Astrocyte (in vitro differentiated cells and primary cell): ENCODE measurements around the gene RBBP6. TPM values are rescaled to one million over a fixed set of nuclear protein-coding genes. Genes with fewer than 3 reads are reported as not detected.

ENCODE experiments used
- DNase-seq: peaks from one replicate; pipeline ENCODE4 v3.0.0-alpha.2; 2010; ENCODE audit warnings: low read depth
- FAIRE-seq: peaks from 2 replicates; lab custom pipeline; 2011; peaks lifted over from hg19 to GRCh38; lab: Jason Lieb, UNC
- H2AFZ ChIP-seq: 2 replicates; pipeline ENCODE4 v1.6.0; 2012; ENCODE audit warnings: low read depth, low read length, inconsistent platforms
- H3K27ac ChIP-seq: 2 replicates; pipeline ENCODE4 v1.5.1; 2011; ENCODE audit warnings: low read depth, low read length, inconsistent platforms
- H3K27me3 ChIP-seq: 2 replicates; pipeline ENCODE4 v1.6.0; 2011; ENCODE audit warnings: low read length, inconsistent platforms; ENCODE audit not compliant: insufficient read depth
- H3K36me3 ChIP-seq: 2 replicates; pipeline ENCODE4 v1.5.1; 2011; ENCODE audit warnings: low read length, inconsistent platforms; ENCODE audit not compliant: insufficient read depth
- H3K4me1 ChIP-seq: 2 replicates; pipeline ENCODE4 v1.5.1; 2011; ENCODE audit warnings: low read length, inconsistent platforms; ENCODE audit not compliant: insufficient read depth
- H3K4me2 ChIP-seq: 2 replicates; pipeline ENCODE4 v1.6.0; 2012; ENCODE audit warnings: low read length, inconsistent platforms
- H3K4me3 ChIP-seq: 2 replicates; pipeline ENCODE4 v1.5.1; 2011; ENCODE audit warnings: low read depth, mild to moderate bottlenecking, low read length, inconsistent platforms; ENCODE audit not compliant: insufficient read depth
- H3K79me2 ChIP-seq: 2 replicates; pipeline ENCODE4 v1.6.0; 2012; ENCODE audit warnings: mild to moderate bottlenecking, low read length, inconsistent platforms; ENCODE audit not compliant: insufficient read depth
- H3K9ac ChIP-seq: 2 replicates; pipeline ENCODE4 v1.6.0; 2012; ENCODE audit warnings: mild to moderate bottlenecking, low read length, inconsistent platforms
- H3K9me3 ChIP-seq: 2 replicates; pipeline ENCODE4 v1.5.1; 2012; ENCODE audit warnings: low read depth, mild to moderate bottlenecking, low read length, inconsistent platforms; ENCODE audit not compliant: insufficient read depth
- H4K20me1 ChIP-seq: 2 replicates; pipeline ENCODE4 v1.6.0; 2012; ENCODE audit warnings: low read length, inconsistent platforms; ENCODE audit not compliant: insufficient read depth
- H3K27ac Mint-ChIP-seq: one replicate; pipeline ENCODE4 v1.8.0; 2021; ENCODE audit warnings: mild to moderate bottlenecking, mixed read lengths; ENCODE audit not compliant: unreplicated experiment
- H3K27me3 Mint-ChIP-seq: one replicate; pipeline ENCODE4 v1.8.0; 2021; ENCODE audit warnings: low read depth, mixed read lengths; ENCODE audit not compliant: unreplicated experiment
- H3K36me3 Mint-ChIP-seq: one replicate; pipeline ENCODE4 v1.8.0; 2021; ENCODE audit warnings: low read depth, mixed read lengths; ENCODE audit not compliant: unreplicated experiment
- H3K4me1 Mint-ChIP-seq: one replicate; pipeline ENCODE4 v1.8.0; 2021; ENCODE audit warnings: low read depth, mixed read lengths; ENCODE audit not compliant: unreplicated experiment
- H3K4me3 Mint-ChIP-seq: one replicate; pipeline ENCODE4 v1.8.0; 2021; ENCODE audit warnings: mild to moderate bottlenecking, moderate library complexity, mixed read lengths; ENCODE audit not compliant: unreplicated experiment
- H3K9me3 Mint-ChIP-seq: one replicate; pipeline ENCODE4 v1.8.0; 2021; ENCODE audit warnings: mild to moderate bottlenecking, mixed read lengths; ENCODE audit not compliant: unreplicated experiment
- CTCF ChIP-seq: IDR thresholded peaks from 2 replicates; pipeline ENCODE4 v1.5.1; 2011; ENCODE audit warnings: low read depth, mild to moderate bottlenecking, inconsistent platforms, low read length, moderate library complexity; ENCODE audit not compliant: insufficient read depth
- EZH2 ChIP-seq: IDR thresholded peaks from 2 replicates; pipeline ENCODE4 v1.6.1; 2012; ENCODE audit warnings: mild to moderate bottlenecking, low read length, inconsistent platforms; ENCODE audit not compliant: insufficient read depth
- total RNA-seq: library from RNA; stranded (reverse); gene quantifications from 2 replicates; pipeline ENCODE4 v1.2.1, GENCODE V29; 2021

The RBBP6 gene
- total RNA-seq, 1 donor from 2014 or later: 44.8 TPM

DNA sequence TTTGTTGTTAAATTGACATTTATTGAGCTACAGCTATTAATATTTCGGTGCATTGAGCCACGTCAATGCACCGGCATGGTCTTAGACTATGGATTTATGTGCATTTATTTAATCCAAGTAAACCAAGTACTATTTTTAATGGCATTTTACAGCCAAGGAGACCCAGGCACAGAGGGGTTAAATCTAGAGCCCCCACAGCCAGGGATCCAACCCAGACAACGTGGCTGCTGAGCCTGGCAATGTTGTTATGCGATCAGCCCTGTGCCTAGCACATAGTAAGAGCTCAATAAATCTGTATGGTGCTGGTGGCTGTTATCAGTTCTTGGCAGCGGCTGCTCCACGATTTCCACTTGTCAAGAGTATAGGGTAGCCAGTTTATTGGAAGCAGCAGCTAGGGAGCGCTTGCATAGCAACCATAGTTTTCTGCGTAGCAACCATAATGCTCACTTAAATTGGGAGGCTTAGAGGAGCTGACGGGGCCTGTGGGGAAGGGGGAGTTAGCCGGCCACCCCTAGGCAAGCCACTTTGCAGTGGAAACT lies 541 bp upstream of the RBBP6 start:
- H3K27ac ChIP-seq: peak overlapping the region; percentile 98
- H2AFZ ChIP-seq: peak overlapping the region; percentile 98
- no peak for FAIRE-seq
- peaks cover 21% of the 10 kb centered on the region for H3K4me1 ChIP-seq
- H3K36me3 ChIP-seq: no peaks in the 10 kb centered on the region
- Mint-ChIP-seq H3K9me3 (no peaks in the 10 kb centered on the region), H3K4me1 (peaks cover 4% of the 10 kb centered on the region), H3K27ac (peak overlapping the region; percentile 80), H3K4me3 (peak overlapping the region; percentile 99), H3K36me3 (peaks cover 2% of the 10 kb centered on the region), H3K27me3 (no peaks in the 10 kb centered on the region)
- H3K9ac ChIP-seq: peak overlapping the region; percentile 95
- peak overlapping the region; percentile 75 for H3K4me3 ChIP-seq
- H3K79me2 ChIP-seq: peaks cover 45% of the 10 kb centered on the region
- H3K27me3 ChIP-seq: no peaks in the 10 kb centered on the region
- H3K4me2 ChIP-seq: peak overlapping the region; percentile 84
- H3K9me3 ChIP-seq: no peaks in the 10 kb centered on the region
- DNase-seq: no peak
- TF ChIP-seq EZH2 (no peak), CTCF (no peak)
- H4K20me1 ChIP-seq: peaks cover 40% of the 10 kb centered on the region

DNA sequence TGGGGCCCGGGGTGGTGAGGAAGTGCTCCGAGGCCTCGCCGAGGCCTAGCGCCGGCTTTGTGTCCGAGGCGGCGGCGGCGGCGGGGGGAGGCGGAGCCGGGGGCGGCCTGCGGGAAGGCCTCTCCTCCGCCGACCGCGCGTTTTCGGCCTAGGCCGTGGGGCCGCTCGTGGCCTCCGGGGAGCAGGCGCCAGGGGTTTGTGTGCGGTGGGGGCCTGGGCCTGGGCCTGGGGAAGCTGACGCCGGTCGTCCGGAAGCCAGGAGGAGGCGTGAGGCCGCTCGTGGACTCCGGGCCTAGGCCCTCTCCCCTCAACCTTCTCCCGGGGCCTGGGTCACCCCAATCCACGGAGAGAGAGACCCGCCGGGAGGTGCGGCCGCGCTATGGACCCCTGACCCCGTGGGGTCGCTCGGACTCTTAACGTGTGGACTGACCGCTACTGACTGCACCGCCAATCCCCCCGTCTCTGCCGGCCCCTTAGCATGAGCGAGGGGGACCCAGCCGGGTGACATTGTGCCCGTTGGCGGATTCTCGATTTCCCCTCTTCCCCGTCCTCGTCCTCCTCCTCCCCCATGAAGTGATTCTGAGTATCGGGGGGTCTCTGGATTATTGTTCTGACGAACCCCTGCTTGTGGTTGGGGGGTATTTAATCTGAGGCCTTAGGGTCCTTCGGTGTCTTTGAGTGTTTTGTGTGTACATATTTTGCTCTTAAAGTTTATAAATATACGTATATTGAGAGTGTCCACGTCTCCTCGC lies 660 bp downstream of the RBBP6 start:
- Mint-ChIP-seq H3K4me3 (peak overlapping the region; percentile 100), H3K9me3 (no peaks in the 10 kb centered on the region), H3K36me3 (peaks cover 2% of the 10 kb centered on the region), H3K27ac (peak overlapping the region; percentile 96), H3K27me3 (no peaks in the 10 kb centered on the region), H3K4me1 (peaks cover 7% of the 10 kb centered on the region)
- no peak for FAIRE-seq
- TF ChIP-seq EZH2: no peak
- TF ChIP-seq CTCF: no peak
- H3K9ac ChIP-seq: peak overlapping the region; percentile 95
- H3K4me1 ChIP-seq: peaks cover 26% of the 10 kb centered on the region
- peak; percentile 34 for DNase-seq
- H3K79me2 ChIP-seq: peaks cover 57% of the 10 kb centered on the region
- no peak overlapping the region for H2AFZ ChIP-seq
- peaks cover 52% of the 10 kb centered on the region for H4K20me1 ChIP-seq
- no peaks in the 10 kb centered on the region for H3K9me3 ChIP-seq
- peak overlapping the region; percentile 98 for H3K27ac ChIP-seq
- no peaks in the 10 kb centered on the region for H3K27me3 ChIP-seq
- H3K36me3 ChIP-seq: no peaks in the 10 kb centered on the region
- peak overlapping the region; percentile 96 for H3K4me3 ChIP-seq
- peak overlapping the region; percentile 84 for H3K4me2 ChIP-seq
